NOMO-1 treated with DMSO at 0.1 percent for 48 hours (cell line): ENCODE results near the gene C19orf81.
"Not testable (repeated sequence)": the region's sequence is repeated elsewhere in the genome, so short reads cannot be mapped to it uniquely, and the experiment has no call there.

Experiments used
- DNase-seq: peaks from one replicate; lab custom pipeline; 2025; ENCODE audit not compliant: unreplicated experiment; lab: John Stamatoyannopoulos, UW

The C19orf81 gene

DNA sequence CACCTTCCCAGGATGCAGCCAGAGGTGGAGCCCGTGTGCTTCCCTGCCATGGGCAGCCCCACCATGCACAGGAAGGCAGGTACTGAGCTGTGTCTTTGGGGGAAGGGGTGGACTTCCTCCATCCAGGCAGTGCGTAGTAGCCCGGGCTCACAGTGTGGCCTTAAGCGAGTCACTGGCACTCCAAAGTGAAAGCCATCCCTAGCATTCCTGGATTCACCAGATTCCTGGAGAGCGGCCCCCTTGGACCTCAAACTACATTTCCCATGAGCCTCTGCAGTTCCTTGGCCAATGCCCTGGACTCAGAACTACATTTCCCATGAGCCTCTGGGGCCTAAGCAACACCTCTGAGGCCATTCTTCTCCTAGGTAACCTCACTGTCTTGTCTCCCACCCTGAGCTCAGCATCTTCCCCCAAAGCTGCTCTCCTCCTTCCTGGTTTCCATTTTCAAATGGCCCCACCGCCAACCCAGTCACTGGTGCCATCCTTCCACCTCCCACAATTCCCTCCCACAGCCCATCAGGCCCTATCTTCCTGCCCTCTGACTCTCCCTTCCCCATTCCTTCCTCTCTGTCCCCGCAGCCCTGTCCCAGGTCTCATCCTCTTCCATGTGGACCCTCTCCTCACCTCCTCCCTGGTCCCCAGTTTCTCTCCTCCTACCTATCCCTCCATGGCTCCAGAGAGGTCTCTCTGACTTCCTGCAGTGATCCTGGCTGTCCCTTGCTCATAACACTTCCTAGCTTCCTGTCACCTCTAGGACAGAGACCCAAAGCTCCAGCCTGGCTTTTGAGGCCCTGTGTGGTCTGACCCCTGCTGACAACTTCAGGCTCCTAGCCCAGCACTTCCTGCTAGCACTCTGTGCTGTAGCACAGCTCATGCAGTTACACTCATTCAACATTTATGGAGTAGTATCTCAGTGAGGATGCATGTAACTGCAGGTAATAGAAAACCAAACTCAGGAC is at the start of gene C19orf81:
C19orf81 (plus strand) TSS at position 13 of the 959 bp plus-strand sequence; CDS start at position 13, 0 bp downstream.
- DNase-seq, result no peak

DNA sequence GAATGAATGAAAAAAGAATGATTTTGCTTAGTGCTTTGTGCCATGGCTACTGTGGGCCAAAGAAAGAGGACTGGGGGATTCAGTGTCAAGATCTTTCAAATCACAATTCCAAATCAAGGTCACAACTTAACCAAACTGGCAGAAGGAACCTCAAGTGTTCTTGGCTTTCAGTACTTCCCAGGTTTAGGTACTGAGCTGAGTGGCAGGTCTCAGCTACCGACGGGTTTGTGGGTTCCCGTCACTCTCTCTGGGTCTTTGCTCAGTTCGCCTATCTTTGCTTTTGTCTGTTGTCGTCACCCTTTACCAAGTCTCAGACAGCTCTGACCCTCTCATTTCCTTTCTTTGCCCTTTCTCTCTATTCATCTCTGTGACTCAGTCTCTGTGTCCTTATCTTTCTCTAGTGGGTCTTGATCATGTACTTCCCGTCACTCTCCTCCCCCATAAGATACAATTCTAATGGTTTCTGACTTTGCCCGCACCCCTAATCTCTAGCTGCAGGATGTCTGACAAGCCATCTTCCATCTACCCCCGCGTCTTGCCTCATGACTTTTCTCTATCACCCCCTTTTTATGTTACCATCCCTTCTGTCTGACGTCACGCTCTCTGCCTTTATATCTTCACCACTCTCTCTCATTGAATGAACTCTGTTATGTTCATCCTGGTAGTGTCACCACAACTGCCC is 47.7 kb upstream of the C19orf81 start:
- DNase-seq, result no peak

DNA sequence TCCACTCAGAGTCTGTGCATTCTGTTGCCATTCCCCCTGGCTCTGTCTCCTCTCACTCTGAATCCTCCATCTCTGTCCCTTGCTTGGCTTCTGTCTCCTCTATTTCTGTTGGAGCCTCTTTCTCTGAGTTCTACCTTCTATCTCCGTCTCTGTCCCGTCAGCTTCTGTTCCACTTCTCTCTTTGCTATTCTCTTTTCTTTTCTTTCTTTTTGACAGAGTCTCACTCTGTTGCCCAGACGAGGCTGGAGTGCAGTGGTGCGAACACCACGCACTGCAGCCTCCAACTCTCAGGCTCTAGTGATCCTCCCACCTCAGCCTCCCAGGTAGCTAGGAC is 47.2 kb upstream of the C19orf81 start:
- DNase-seq, result no peak

DNA sequence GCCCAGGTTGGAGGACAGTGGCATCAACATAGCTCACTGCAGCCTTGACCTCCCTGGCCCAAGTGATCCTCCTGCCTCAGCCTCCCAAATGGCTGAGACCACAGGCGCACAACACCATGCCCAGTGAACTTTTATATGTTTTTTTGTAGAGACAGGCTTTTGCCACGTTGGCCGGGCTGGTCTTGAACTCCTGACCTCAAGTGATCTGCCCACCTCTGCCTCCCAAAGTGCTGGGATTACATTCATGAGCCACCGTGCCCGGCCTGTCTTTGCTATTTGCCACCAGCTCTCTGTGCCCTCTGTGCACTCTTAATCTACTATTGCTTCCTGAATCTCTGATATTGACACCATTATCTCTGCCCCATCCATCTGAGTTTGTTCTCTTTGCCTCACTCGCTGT is 46.7 kb upstream of the C19orf81 start:
- DNase-seq, result no peak

DNA sequence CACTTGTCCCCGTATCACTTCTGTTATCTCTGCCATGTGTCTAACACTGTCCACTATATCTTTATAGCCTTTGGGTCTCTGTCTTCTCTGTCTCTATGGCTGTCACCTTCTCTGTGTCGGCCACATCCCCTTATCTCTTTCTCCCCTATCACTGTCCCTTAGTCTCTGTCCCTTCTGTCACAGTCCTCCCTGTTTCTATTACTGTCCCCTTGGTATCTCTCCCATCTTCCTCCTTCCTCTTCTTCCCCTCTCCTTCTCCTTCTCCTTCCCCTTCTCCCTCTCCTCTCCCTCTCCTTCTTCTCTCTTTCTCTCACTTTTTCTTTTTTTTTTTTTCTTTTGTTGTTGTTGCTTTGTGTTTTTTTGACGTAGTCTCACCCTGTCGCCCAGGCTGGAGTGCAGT is 46.3 kb upstream of the C19orf81 start:
- no peak for DNase-seq

DNA sequence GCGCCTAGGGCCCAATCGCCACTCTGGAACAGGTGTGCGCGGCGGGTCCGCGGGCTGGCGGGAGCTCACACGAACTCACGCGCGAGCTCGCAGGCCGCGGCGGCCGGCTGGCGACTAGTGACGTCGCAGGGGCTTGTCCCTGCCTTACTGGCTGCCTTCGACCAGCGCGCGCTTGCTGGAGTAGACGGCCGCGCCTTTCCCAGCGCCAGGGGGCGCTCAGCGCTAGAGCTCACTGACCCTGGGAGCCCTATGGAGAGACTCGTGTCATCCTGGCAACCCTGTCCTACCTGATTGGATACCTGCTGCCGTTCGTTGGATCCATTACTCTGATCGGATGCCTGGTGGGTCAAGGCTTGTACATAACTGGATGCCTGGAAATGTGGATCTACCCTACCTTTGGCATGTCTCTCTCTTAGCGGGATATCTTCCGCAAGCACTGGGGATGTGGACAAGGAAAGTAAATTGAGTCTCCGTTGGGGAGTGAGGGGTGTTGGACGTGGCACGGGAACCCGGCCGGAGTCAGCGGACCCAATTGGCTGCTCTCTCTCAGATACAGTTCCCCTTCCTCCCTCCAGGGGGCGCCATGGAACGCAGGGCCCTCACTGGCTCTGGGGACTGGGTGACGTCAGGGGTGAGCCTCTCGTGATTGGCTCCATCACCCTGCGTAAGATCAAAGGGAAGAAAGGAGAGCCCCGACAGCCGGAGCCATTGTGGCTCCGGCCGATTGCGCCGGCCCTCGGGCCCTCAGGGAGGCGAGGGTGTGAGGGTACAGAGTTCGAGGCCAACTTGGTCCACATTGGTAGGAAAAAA is 44.8 kb upstream of the C19orf81 start:
- not testable (repeated sequence) for DNase-seq

DNA sequence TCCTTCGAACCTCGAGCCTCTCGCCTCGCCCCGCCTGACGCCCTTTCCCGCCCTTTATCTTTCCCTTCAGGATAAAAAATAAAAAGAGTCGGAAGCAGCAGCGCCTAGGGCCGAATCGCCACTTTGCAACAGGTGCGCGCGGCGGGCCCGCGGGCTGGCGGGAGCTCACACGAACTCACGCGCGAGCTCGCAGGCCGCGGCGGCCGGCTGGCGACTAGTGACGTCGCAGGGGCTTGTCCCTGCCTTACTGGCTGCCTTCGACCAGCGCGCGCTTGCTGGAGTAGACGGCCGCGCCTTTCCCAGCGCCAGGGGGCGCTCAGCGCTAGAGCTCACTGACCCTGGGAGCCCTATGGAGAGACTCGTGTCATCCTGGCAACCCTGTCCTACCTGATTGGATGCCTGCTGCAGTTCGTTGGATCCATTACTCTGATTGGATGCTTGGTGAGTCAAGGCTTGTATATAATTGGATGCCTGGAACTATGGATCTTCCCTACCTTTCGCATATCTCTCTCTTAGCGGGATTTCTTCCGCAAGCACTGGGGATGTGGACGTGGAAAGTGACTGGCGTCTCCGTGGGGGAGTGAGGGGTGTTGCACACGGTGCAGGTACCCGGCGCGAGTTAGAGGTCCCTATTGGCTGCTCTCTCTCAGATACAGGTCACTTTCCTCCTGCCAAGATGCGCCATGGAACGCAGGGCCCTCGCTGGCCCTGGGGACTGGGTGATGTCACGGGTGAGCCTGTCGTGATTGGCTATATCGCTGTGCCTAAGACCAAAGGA is 43.0 kb upstream of the C19orf81 start:
- DNase-seq, result not testable (repeated sequence)

DNA sequence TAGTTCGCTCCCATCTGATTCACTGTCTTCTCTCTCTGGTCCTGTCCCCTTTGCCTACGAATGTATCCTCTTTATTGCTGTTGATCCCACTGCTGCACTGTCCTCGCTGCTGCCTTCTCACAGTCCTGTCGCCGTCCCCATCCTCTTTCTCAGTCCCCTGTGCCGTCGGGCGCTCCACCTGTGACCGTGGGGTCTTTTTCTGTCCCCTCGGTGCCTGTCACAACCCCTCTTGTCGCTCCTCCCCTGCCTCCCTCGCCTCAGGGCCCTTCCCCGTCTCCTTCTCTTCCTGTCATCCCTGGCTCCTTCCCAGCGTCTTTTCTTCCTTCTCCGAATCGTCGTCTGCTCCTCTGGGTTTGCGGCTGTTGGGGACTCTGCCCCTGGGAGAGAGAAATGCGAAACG is 41.9 kb upstream of the C19orf81 start:
- no peak for DNase-seq

DNA sequence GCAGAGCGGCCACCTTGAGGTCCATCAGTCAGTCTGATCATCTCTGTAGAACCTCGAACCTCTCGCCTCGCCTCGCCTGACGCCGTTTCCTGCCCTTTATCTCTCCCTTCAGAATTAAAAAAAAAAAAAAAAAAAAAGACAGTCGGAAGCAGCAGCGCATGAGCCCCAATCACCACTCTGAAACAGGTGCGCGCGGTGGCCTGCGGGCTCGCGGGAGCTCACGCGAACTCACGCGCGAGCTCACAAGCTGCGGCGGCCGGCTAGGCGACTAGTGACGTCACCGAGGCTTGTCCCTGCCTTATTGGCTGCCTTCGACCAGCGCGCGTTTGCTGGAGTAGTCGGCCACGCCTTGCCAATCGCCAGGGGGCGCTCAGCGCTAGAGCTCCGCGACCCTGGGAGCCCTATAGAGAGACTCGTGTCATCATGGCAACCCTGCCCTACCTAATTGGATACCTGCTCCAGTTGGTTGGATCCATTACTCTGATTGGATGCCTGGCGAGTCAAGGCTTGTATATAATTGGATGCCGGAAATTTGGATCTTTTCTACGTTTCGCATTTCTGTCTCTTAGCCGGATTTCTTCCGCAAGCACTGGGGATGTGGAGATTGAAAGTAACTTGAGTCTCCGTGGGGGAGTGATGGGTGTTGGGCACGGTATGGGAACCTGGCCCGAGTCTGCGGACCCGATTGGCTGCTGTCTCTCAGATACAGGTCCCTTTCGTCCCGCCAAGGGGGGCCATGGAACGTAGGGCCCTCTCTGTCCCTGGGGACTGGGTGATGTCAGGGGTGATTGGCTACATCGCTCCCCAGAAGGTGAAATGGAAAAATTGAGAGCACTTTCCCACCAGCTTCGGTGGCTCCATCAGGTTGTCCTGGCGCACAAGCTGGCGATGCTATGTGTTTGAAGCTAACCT is 41.1 kb upstream of the C19orf81 start:
- peak; percentile 94 for DNase-seq

DNA sequence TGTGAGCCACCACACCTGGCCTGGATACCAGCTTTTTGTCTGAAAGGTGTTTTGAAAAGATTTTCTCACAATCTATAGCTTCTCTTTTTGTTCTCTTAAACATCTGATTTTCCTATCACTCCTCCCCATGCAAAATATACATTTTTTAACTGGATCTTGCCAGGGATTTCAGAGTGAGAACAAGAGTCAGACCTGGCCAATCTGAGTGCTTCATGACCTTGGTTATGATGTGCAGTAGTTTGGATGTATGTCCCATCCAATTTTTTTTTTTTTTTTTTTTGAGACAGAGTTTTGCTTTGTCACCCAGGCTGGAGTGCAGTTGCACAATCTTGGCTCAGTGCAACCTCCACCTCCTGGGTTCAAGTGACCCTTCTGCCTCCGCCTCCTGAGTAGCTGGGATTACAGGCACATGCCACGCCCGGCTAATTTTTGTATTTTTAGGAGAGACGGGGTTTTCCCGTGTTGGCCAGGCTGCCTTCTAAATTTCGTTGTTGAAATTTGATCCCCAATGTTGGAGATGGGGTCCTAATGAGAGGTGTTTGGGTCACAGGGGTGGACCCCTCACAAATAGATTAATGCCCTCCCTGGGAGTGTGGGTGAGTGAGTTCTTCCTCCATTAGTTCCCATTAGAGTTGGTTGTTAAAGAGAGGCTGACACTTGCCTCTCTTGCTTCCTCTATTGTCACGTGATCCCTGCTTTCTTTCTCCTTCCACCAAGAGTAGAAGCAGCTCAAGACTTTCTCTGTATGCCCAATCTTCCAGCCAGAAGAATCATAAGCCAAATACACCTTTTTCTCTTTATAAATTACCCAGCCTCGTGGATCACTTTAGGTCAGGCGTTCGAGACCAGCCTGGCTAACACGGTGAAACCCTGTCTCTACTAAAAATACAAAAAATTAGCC is 36.5 kb upstream of the C19orf81 start:
- DNase-seq, result peak; percentile 40

DNA sequence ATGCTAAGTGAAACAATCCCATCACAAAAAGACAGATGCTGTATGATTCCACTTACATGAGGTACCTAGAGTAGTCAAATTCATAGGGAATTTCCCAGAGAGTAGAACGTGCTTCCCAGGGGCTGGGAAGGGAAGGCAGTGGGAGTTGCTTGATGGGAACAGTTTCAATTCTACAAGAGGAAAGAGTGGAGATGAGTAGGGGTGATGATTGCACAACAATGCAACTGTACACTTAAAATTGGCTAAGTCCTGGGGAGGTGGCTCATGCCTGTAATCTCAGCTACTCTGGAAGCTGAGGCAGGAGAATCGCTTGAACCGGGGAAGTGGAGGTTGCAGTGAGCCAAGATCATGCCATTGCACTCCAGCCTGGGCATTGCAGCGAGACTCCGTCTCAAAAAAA is 30.9 kb upstream of the C19orf81 start:
- not testable (repeated sequence) for DNase-seq

DNA sequence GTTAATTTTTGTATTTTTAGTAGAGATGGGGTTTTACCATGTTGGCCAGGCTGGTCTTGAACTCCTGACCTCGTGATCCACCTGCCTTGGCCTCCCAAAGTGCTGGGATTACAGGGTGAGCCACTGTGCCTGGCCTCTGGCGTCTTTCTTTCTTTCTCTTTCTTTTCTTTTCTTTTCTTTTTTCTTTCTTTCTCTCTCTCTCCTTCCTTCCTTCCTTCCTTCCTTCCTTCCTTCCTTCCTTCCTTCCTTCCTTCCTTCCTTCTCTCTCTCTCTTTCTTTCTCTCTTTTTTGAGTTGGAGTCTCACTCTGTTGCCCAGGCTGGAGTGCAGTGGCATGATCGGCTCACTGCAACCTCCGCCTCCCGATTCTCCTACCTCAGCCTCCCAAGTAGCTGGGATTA is 30.1 kb upstream of the C19orf81 start:
- not testable (repeated sequence) for DNase-seq

DNA sequence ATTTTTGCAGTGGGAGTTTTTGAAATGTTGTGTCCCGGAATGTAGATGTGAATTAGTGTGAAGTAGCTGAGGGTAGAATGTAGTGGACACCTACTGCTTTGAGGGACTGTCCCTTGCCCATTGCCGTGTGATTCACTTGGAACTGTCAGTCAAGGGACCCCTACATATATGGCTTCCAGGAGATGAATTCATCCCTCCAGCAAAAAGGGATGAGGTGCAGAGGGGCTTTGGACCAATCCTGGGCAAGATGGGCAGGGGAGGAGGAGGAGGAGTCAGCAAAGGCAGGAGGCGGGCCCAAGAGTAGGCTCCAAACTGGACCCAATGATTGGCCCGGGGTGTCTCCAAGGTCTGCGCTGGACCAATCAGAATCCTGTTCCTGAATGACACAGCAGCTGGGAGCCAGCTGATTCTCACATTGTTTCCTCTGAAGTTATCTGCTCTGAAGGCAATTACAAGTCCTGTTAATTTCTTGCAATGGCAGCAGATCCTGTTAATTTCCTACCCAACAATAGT is 28.8 kb upstream of the C19orf81 start:
- not testable (repeated sequence) for DNase-seq

DNA sequence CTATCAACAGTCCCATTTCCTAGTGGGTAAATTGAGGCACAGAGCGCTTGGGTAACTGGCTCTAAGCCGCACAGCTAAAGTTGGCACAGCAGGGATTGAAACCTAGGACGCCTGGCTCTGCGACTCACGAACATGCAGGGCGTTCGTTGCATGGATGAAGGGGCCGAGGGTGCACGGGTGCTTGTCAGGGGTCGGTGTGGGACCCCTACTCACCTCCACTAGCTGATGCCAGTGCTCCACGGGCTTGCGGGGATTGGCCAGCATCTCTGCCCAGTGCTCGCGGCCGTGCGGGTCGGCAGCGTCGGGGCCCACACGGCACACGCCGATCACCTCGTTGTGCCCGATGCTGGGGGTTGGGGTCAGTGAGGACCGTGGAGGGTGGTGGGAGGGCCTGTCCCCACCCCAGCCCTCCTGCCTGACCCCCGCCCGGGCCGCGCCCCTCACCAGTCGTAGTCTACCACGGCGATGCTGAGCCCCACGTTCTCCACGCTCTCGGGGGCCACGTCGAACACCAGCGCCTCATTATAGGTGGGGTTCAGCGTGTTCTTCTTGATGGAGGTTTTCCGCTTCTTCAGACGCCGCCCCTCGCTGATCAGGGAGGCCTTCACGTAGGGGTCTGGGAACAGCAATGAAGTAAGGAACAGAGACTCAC is 24.2 kb upstream of the C19orf81 start:
- DNase-seq, result no peak

DNA sequence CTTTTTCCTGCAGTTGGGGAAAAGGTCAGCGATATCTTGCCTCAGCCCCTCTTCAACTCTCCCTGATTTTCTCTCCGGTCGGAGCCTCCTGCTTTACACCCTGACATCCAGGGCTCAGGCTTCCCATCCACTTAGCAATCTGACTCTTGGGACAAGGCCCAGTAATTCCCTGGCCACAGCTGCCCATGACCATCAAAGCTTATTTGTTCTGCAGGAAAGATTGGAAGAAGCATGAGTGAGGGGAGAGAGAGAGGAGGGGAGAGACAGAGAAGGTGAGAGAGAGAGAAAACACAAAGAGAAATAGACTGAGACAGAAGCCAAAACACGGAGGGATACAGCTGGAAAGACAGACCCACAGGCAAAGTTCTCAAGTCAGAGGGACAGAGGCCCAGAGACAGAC is 23.2 kb upstream of the C19orf81 start:
- DNase-seq, result no peak

DNA sequence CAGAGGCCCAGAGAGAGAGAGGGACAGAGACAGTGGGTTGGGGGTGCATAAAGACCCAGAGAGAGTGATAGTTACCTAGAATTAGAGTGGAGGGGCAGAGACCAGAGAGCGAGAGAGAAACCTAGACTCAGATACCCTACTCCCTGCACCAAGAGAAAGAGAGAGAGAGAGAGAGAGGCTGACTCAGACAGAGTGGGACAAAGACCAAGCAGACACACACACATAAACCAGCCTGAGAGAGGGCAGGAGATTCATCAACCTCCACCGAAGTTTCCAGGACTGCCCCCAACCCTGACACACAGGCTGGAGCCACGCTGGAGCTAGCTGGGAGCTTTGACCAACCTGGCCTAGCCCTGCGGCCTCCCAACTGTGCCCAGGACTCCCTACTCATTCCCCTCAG is 22.4 kb upstream of the C19orf81 start:
- DNase-seq, result no peak

DNA sequence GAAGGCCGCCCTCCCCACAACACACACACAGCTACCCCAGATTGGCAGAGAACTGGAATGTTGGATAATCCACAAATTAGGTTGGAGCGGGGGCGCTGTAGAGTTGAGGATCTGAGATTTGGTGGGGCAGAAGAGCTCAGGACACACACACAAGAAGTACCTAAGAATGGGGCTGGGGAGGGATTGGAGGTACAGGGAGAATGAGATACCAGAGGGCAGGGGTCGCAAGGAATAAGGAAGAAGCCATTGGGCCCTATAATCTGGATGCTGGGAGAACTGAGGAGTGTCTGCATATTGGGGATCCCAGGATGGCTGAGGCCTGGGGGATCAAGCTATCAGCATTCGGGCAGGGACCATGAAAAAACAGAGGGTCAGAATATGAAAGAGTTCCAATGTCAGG is 21.1 kb upstream of the C19orf81 start:
- no peak for DNase-seq

DNA sequence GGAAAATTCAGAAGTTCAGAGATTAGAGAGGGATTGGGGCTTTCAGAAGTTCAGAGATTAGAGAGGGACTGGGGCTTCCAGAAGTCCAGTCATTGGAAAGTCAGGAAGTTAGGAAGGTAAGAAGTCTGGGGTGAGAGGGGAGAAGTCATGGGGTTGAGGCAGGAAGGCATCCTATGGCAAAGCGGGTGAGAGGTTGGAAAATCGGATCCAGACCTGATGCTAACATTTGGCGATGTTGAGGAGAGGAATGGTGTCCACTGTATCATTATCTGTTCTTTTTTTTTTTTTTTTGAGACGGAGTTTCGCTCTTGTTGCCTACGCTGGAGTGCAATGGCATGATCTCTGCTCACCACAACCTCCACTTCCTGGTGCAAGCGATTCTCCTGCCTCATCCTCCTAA is 20.7 kb upstream of the C19orf81 start:
- no peak for DNase-seq
